ENCODE measurements around the gene PRAMEF1.

Gene PRAMEF1

GRCh38 chr1:12762766-12763165, 28.4 kb upstream of the PRAMEF1 start:
- no peak overlapping the region for H3K4me3 ChIP-seq (ENCODE audit: low read depth in 1 of 2, low read length in 2 of 2)
- no peak overlapping the region for H3K27ac ChIP-seq (ENCODE audit: low read length)
- H3K36me3 ChIP-seq (ENCODE audit: control insufficient read depth in 1 of 2, insufficient read depth in 2 of 2, low read length in 2 of 2): no peaks in the 10 kb centered on the region
- H3K9me3 ChIP-seq (ENCODE audit: control insufficient read depth in 1 of 2, low read length in 2 of 2): no peaks in the 10 kb centered on the region
- no peaks in the 10 kb centered on the region for H3K27me3 ChIP-seq (ENCODE audit: low read depth, low read length)
- no peaks in the 10 kb centered on the region for H3K4me1 ChIP-seq (ENCODE audit: control insufficient read depth in 1 of 2, insufficient read depth in 2 of 2, low read length in 2 of 2)

GRCh38 chr1:12763479-12763878, 27.7 kb upstream of the PRAMEF1 start:
- no peak overlapping the region for H3K27ac ChIP-seq (ENCODE audit: low read length)
- H3K36me3 ChIP-seq (ENCODE audit: control insufficient read depth in 1 of 2, insufficient read depth in 2 of 2, low read length in 2 of 2): no peaks in the 10 kb centered on the region
- no peaks in the 10 kb centered on the region for H3K4me1 ChIP-seq (ENCODE audit: control insufficient read depth in 1 of 2, insufficient read depth in 2 of 2, low read length in 2 of 2)
- no peak overlapping the region for H3K4me3 ChIP-seq (ENCODE audit: low read depth in 1 of 2, low read length in 2 of 2)
- H3K27me3 ChIP-seq (ENCODE audit: low read depth, low read length): no peaks in the 10 kb centered on the region
- no peaks in the 10 kb centered on the region for H3K9me3 ChIP-seq (ENCODE audit: control insufficient read depth in 1 of 2, low read length in 2 of 2)

GRCh38 chr1:12764016-12764415, 27.2 kb upstream of the PRAMEF1 start:
- no peaks in the 10 kb centered on the region for H3K9me3 ChIP-seq (ENCODE audit: control insufficient read depth in 1 of 2, low read length in 2 of 2)
- no peaks in the 10 kb centered on the region for H3K4me1 ChIP-seq (ENCODE audit: control insufficient read depth in 1 of 2, insufficient read depth in 2 of 2, low read length in 2 of 2)
- H3K27ac ChIP-seq (ENCODE audit: low read length): no peak overlapping the region
- H3K4me3 ChIP-seq (ENCODE audit: low read depth in 1 of 2, low read length in 2 of 2): no peak overlapping the region
- no peaks in the 10 kb centered on the region for H3K27me3 ChIP-seq (ENCODE audit: low read depth, low read length)
- H3K36me3 ChIP-seq (ENCODE audit: control insufficient read depth in 1 of 2, insufficient read depth in 2 of 2, low read length in 2 of 2): no peaks in the 10 kb centered on the region

DNA sequence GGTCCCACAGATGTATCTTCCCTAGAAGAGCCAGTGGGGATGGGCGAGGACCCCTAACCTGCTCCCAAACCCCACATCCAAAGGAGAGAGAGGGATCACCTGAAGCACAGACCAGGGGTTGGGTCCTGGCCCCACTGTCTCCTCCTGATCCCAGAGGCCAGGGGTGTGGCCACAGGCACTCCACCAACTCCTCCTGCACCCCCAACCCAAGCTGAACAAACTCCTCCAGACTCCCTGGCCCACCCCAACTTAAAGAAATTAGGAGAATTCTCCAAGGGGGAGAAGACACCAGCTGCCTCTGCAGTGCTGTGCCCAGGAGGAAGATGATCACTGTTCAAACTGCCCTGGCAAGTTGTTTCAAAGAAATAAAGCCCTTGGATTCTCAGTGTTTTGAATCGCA, 22.2 kb upstream of the PRAMEF1 start:
- H3K27me3 ChIP-seq (ENCODE audit: low read depth, low read length): no peaks in the 10 kb centered on the region
- no peak overlapping the region for H3K4me3 ChIP-seq (ENCODE audit: low read depth in 1 of 2, low read length in 2 of 2)
- H3K9me3 ChIP-seq (ENCODE audit: control insufficient read depth in 1 of 2, low read length in 2 of 2): no peaks in the 10 kb centered on the region
- H3K4me1 ChIP-seq (ENCODE audit: control insufficient read depth in 1 of 2, insufficient read depth in 2 of 2, low read length in 2 of 2): no peaks in the 10 kb centered on the region
- H3K36me3 ChIP-seq (ENCODE audit: control insufficient read depth in 1 of 2, insufficient read depth in 2 of 2, low read length in 2 of 2): no peaks in the 10 kb centered on the region
- no peak overlapping the region for H3K27ac ChIP-seq (ENCODE audit: low read length)

DNA sequence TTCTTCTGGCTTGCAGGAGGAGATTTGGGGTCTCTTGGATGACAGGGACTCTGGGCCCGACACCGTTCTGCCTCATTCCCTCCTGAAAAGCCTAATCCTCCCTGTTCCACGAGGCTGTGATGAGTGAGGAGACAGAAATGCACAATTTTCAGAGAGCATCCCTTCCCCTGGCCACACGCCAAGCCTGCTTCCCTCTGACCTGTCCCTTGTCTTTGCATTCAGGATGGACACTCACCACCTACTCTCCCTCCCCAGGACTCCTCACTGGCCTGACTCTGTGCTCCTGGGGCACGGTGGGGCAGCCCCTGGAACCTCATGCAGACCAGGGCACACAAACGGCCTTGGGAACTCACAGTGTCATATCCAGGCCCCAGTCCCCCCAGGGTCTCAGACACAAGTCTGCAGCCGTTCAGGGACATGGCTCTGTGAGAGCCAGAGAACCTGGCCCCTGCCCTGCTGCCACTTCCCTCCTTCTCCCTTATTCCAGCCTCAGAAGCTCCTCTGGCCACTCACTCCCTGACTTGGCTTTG, 21.2 kb upstream of the PRAMEF1 start:
- Histone ChIP-seq H3K4me1 (ENCODE audit: control insufficient read depth in 1 of 2, insufficient read depth in 2 of 2, low read length in 2 of 2) (no peaks in the 10 kb centered on the region), H3K4me3 (ENCODE audit: low read depth in 1 of 2, low read length in 2 of 2) (no peak overlapping the region), H3K9me3 (ENCODE audit: control insufficient read depth in 1 of 2, low read length in 2 of 2) (no peaks in the 10 kb centered on the region), H3K27ac (ENCODE audit: low read length) (no peak overlapping the region), H3K27me3 (ENCODE audit: low read depth, low read length) (no peaks in the 10 kb centered on the region), H3K36me3 (ENCODE audit: control insufficient read depth in 1 of 2, insufficient read depth in 2 of 2, low read length in 2 of 2) (no peaks in the 10 kb centered on the region)

- no peak overlapping the region for H3K4me3 ChIP-seq (ENCODE audit: low read depth in 1 of 2, low read length in 2 of 2)
- H3K36me3 ChIP-seq (ENCODE audit: control insufficient read depth in 1 of 2, insufficient read depth in 2 of 2, low read length in 2 of 2): no peaks in the 10 kb centered on the region
- H3K4me1 ChIP-seq (ENCODE audit: control insufficient read depth in 1 of 2, insufficient read depth in 2 of 2, low read length in 2 of 2): no peaks in the 10 kb centered on the region
- H3K27ac ChIP-seq (ENCODE audit: low read length): no peak overlapping the region
- no peaks in the 10 kb centered on the region for H3K27me3 ChIP-seq (ENCODE audit: low read depth, low read length)
- no peaks in the 10 kb centered on the region for H3K9me3 ChIP-seq (ENCODE audit: control insufficient read depth in 1 of 2, low read length in 2 of 2)
These were observed 20.6 kb upstream of the PRAMEF1 start for GRCh38 chr1:12770620-12771019.

DNA sequence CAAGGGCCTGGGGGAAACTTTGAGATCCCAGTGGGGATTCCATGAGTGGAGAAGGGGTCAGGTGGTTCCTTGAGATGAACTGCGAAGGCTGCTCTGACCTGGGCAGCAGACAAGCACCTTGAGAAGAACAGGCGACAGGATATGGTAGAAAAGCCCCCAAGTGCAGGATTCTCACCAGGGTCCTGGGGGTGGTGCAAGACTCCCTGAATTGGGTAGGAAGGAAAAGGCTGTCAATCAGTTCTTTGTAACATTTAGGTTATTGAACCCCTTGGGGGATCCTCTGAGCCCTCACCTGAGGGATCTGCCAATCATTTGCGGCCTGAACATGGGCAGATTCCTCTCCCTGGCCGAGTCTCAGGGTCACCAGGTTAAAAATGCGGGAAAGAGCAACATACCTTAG, 20.0 kb upstream of the PRAMEF1 start:
- Histone ChIP-seq H3K27ac (ENCODE audit: low read length) (no peak overlapping the region), H3K27me3 (ENCODE audit: low read depth, low read length) (no peaks in the 10 kb centered on the region), H3K36me3 (ENCODE audit: control insufficient read depth in 1 of 2, insufficient read depth in 2 of 2, low read length in 2 of 2) (no peaks in the 10 kb centered on the region), H3K4me1 (ENCODE audit: control insufficient read depth in 1 of 2, insufficient read depth in 2 of 2, low read length in 2 of 2) (no peaks in the 10 kb centered on the region), H3K9me3 (ENCODE audit: control insufficient read depth in 1 of 2, low read length in 2 of 2) (no peaks in the 10 kb centered on the region), H3K4me3 (ENCODE audit: low read depth in 1 of 2, low read length in 2 of 2) (no peak overlapping the region)

DNA sequence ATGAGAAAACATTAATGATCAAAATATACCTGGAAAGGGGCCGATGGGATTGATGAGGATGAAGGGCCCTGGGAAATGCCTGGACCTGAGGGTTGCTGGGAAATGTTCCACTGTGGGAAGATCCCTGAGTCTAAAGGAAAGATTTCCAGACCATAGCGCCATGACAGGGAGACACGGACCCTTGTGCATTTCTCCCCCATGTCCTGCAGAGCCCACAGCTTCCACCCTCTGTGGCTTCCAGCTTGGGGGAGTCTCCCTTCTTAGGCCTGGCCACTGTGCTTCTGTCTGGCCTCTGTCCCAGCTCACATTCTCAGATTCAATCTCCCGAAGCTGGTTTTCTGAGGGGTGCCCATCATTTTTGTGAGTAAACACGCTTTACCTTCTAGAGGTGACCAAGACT, 18.7 kb upstream of the PRAMEF1 start:
- H3K27ac ChIP-seq (ENCODE audit: low read length): no peak overlapping the region
- H3K27me3 ChIP-seq (ENCODE audit: low read depth, low read length): no peaks in the 10 kb centered on the region
- no peaks in the 10 kb centered on the region for H3K36me3 ChIP-seq (ENCODE audit: control insufficient read depth in 1 of 2, insufficient read depth in 2 of 2, low read length in 2 of 2)
- no peak overlapping the region for H3K4me3 ChIP-seq (ENCODE audit: low read depth in 1 of 2, low read length in 2 of 2)
- no peaks in the 10 kb centered on the region for H3K4me1 ChIP-seq (ENCODE audit: control insufficient read depth in 1 of 2, insufficient read depth in 2 of 2, low read length in 2 of 2)
- H3K9me3 ChIP-seq (ENCODE audit: control insufficient read depth in 1 of 2, low read length in 2 of 2): no peaks in the 10 kb centered on the region

- Histone ChIP-seq H3K27ac (ENCODE audit: low read length) (no peak within 1 kb of the TSS), H3K27me3 (ENCODE audit: low read depth, low read length) (no peaks in the 10 kb centered on the region), H3K4me3 (ENCODE audit: low read depth in 1 of 2, low read length in 2 of 2) (no peak within 1 kb of the TSS)
These were observed 17.8 kb upstream of the PRAMEF1 start, which contains the start of gene PRAMEF12 for GRCh38 chr1:12773438-12773837. PRAMEF12 (plus strand) TSS chr1:12773738; CDS start chr1:12774868, 1,130 bp downstream.

DNA sequence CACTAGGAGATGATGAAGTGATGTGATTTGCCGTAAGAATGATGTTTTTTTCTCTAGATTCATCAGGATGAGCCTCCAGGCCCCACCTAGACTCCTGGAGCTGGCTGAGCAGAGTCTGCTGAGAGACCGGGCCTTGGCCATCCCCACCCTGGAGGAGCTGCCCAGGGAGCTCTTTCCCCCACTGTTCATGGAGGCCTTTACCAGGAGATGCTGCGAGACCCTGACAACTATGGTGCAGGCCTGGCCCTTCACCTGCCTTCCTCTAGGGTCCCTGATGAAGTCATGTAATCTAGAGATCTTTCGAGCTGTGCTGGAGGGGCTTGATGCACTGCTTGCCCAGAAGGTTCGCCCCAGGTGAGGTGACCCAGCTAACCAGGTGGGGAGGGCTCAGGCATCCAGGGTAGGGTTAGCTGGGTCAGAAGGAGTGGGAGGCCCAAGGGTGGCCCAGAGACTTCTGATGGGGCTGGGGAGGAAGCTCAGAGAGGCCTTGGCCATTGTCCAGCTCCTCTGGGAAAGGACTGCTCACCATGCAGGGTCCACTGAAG, 16.3 kb upstream of the PRAMEF1 start:
- Histone ChIP-seq H3K4me3 (ENCODE audit: low read depth in 1 of 2, low read length in 2 of 2) (no peak overlapping the region), H3K27me3 (ENCODE audit: low read depth, low read length) (no peaks in the 10 kb centered on the region), H3K9me3 (ENCODE audit: control insufficient read depth in 1 of 2, low read length in 2 of 2) (no peaks in the 10 kb centered on the region), H3K27ac (ENCODE audit: low read length) (no peak overlapping the region), H3K36me3 (ENCODE audit: control insufficient read depth in 1 of 2, insufficient read depth in 2 of 2, low read length in 2 of 2) (no peaks in the 10 kb centered on the region), H3K4me1 (ENCODE audit: control insufficient read depth in 1 of 2, insufficient read depth in 2 of 2, low read length in 2 of 2) (no peaks in the 10 kb centered on the region)

More at GRCh38 chr1:12773438-12773837, 17.8 kb upstream of the PRAMEF1 start, which contains the start of gene PRAMEF12:
- Histone ChIP-seq H3K9me3 (ENCODE audit: control insufficient read depth in 1 of 2, low read length in 2 of 2) (no peaks in the 10 kb centered on the region), H3K4me1 (ENCODE audit: control insufficient read depth in 1 of 2, insufficient read depth in 2 of 2, low read length in 2 of 2) (no peaks in the 10 kb centered on the region), H3K36me3 (ENCODE audit: control insufficient read depth in 1 of 2, insufficient read depth in 2 of 2, low read length in 2 of 2) (no peaks in the 10 kb centered on the region)

DNA sequence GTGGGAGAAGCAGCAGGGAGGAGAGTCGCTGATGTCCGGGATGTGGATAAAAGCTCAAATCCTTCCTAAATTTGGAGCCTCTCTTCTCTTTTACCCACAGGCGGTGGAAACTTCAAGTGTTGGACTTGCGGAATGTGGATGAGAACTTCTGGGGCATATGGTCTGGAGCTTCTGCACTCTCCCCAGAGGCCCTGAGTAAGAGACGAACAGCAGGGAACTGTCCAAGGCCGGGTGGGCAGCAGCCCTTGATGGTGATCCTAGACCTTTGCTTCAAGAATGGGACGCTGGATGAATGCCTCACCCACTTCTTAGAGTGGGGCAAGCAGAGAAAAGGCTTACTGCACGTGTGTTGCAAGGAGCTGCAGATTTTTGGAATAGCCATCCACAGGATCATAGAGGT, 15.8 kb upstream of the PRAMEF1 start:
- Histone ChIP-seq H3K4me3 (ENCODE audit: low read depth in 1 of 2, low read length in 2 of 2) (no peak overlapping the region), H3K9me3 (ENCODE audit: control insufficient read depth in 1 of 2, low read length in 2 of 2) (no peaks in the 10 kb centered on the region), H3K4me1 (ENCODE audit: control insufficient read depth in 1 of 2, insufficient read depth in 2 of 2, low read length in 2 of 2) (no peaks in the 10 kb centered on the region), H3K27ac (ENCODE audit: low read length) (no peak overlapping the region), H3K36me3 (ENCODE audit: control insufficient read depth in 1 of 2, insufficient read depth in 2 of 2, low read length in 2 of 2) (no peaks in the 10 kb centered on the region), H3K27me3 (ENCODE audit: low read depth, low read length) (no peaks in the 10 kb centered on the region)

Measured in muscle layer of duodenum (tissue), 2 donors.